Testis (tissue), 3 donors: ENCODE results near the gene DNAJC12. TPM values are rescaled to one million over a fixed set of nuclear protein-coding genes. Genes with fewer than 3 reads are reported as not detected.

Experiments
- DNase-seq: peaks from one replicate; pipeline ENCODE4 v3.0.0-alpha.2; 2019
- H3K27ac ChIP-seq, 2 donors: fragments of 200-600 bp; sonication (generic); one replicate each; pipeline ENCODE4 v1.5.1; 2019
- H3K27me3 ChIP-seq: fragments of 200-600 bp; sonication (generic); one replicate; pipeline ENCODE4 v1.5.1; 2019
- H3K36me3 ChIP-seq: fragments of 200-600 bp; sonication (generic); one replicate; pipeline ENCODE4 v1.5.1; 2017; ENCODE audit warnings: low read depth; ENCODE audit errors: missing control alignments
- H3K4me1 ChIP-seq: fragments of 200-600 bp; sonication (generic); one replicate; pipeline ENCODE4 v1.5.1; 2019
- H3K4me3 ChIP-seq, 2 donors: fragments of 200-600 bp; sonication (generic); one replicate each; pipeline ENCODE4 v1.5.1; 2017 to 2019
- H3K9me3 ChIP-seq: fragments of 200-600 bp; sonication (generic); one replicate; pipeline ENCODE4 v1.5.1; 2017
- CTCF ChIP-seq, 3 experiments: fragments of 450-650 bp in 2 of 3; fragments of 200-600 bp in 1 of 3; sonication (generic) in 1 of 3; IDR thresholded peaks; one replicate each; pipeline ENCODE4 v1.5.1; 2016 to 2019; ENCODE audit warnings: antibody characterized with exemption in 3 of 3, mild to moderate bottlenecking in 2 of 3, moderate library complexity in 1 of 3
- POLR2A ChIP-seq: fragments of 450-650 bp; IDR thresholded peaks from one replicate; pipeline ENCODE4 v1.6.1; 2017; ENCODE audit warnings: antibody characterized with exemption, mild to moderate bottlenecking, moderate library complexity
- WGBS, 2 donors: methylation state at CpG; one replicate each; pipeline ENCODE4 v1.1.5; 2018; 5-methylcytosine and 5-hydroxymethylcytosine counted together
- intact Hi-C: fragments of 100-400 bp; cut with DNase I; formaldehyde crosslinking; loops from one replicate; pipeline ENCODE4 v1.15.1; 2023; ENCODE audit warnings: low total_unique reads
- polyA plus RNA-seq: library from polyadenylated mRNA; stranded (reverse); fragments of 350-450 nt; fragmentation: Illumina TruSeq; extraction: RNeasy Lipid Tissue Mini Kit (QIAGEN cat#74804); gene quantifications from one replicate; pipeline ENCODE4 v1.2.3, GENCODE V29; 2014; ENCODE audit warnings: low read depth, low replicate concordance; ENCODE audit not compliant: insufficient read depth
- total RNA-seq, 2 donors: library from RNA; depleted of rRNA; stranded (reverse); fragments of >200 nt; gene quantifications; one replicate each; pipeline ENCODE4 v1.2.3, GENCODE V29; 2016

The DNAJC12 gene
- total and polyA plus RNA-seq, 3 donors from 2014 or later, result 16.0 to 23.3 (median 22.5) TPM

GRCh38 chr10:67790534-67791408 is 47.2 kb downstream of the DNAJC12 start:
- H3K4me1 ChIP-seq, result no peaks in the 10 kb centered on the region
- H3K27me3 ChIP-seq, result no peaks in the 10 kb centered on the region
- H3K4me3 ChIP-seq, result no peak overlapping the region
- no peaks in the 10 kb centered on the region for H3K36me3 ChIP-seq
- TF ChIP-seq POLR2A (no peak), CTCF (IDR thresholded peaks at IDR 0.05) (no peak)
- no peak for DNase-seq
- 63 to 69% methylated on average over 6 of the region's 6 CpGs for WGBS, 2 donors
- no peak overlapping the region for H3K27ac ChIP-seq
- no peaks in the 10 kb centered on the region for H3K9me3 ChIP-seq
- intact Hi-C loops, result no loop called here

GRCh38 chr10:67789769-67790168 is 48.2 kb downstream of the DNAJC12 start:
- H3K36me3 ChIP-seq, result no peaks in the 10 kb centered on the region
- no peak for DNase-seq
- intact Hi-C loops, result no loop called here
- no peak overlapping the region for H3K27ac ChIP-seq
- no peaks in the 10 kb centered on the region for H3K27me3 ChIP-seq
- TF ChIP-seq POLR2A, result no peak
- no peak for TF ChIP-seq CTCF (IDR thresholded peaks at IDR 0.05)
- H3K4me1 ChIP-seq, result no peaks in the 10 kb centered on the region
- no peaks in the 10 kb centered on the region for H3K9me3 ChIP-seq
- H3K4me3 ChIP-seq, result no peak overlapping the region
- WGBS, 2 donors, result 93 to 96% methylated on average over 2 of the region's 2 CpGs

GRCh38 chr10:67788028-67788886 is 49.7 kb downstream of the DNAJC12 start:
- no peaks in the 10 kb centered on the region for H3K36me3 ChIP-seq
- intact Hi-C loops, result no loop called here
- WGBS, 2 donors, result 36 to 41% methylated on average over 15 of the region's 15 CpGs
- TF ChIP-seq POLR2A (no peak), CTCF (IDR thresholded peaks at IDR 0.05) (peak; percentile 34 to 66 (median 47))
- DNase-seq, result peak; percentile 81
- H3K4me3 ChIP-seq, result no peak overlapping the region
- no peaks in the 10 kb centered on the region for H3K9me3 ChIP-seq
- H3K4me1 ChIP-seq, result no peaks in the 10 kb centered on the region
- no peaks in the 10 kb centered on the region for H3K27me3 ChIP-seq
- no peak overlapping the region for H3K27ac ChIP-seq

GRCh38 chr10:67785098-67785497 is 52.9 kb downstream of the DNAJC12 start:
- H3K27me3 ChIP-seq, result no peaks in the 10 kb centered on the region
- no peaks in the 10 kb centered on the region for H3K4me1 ChIP-seq
- H3K27ac ChIP-seq, result no peak overlapping the region
- H3K9me3 ChIP-seq, result no peaks in the 10 kb centered on the region
- TF ChIP-seq CTCF (IDR thresholded peaks at IDR 0.05) (no peak), POLR2A (no peak)
- WGBS, 2 donors, result 83 to 88% methylated on average over 1 of the region's 1 CpG
- no peaks in the 10 kb centered on the region for H3K36me3 ChIP-seq
- intact Hi-C loops, result no loop called here
- no peak for DNase-seq
- H3K4me3 ChIP-seq, result no peak overlapping the region
